Amniotic epithelial cell (primary cell): Measurements from ENCODE around the gene FAM162B.
A peak's percentile ranks its signal among the peaks of the same experiment; 100 is the strongest.
"Not testable (repeated sequence)": the region's sequence is repeated elsewhere in the genome, so short reads cannot be mapped to it uniquely, and the experiment has no call there.

Experiments used
- DNase-seq: peaks from one replicate; pipeline ENCODE4 v3.0.0-alpha.2; 2010; ENCODE audit warnings: low read depth

The FAM162B gene

GRCh38 chr6:116726947-116727346 lies 38.6 kb downstream of the FAM162B start:
- no peak for DNase-seq

DNA sequence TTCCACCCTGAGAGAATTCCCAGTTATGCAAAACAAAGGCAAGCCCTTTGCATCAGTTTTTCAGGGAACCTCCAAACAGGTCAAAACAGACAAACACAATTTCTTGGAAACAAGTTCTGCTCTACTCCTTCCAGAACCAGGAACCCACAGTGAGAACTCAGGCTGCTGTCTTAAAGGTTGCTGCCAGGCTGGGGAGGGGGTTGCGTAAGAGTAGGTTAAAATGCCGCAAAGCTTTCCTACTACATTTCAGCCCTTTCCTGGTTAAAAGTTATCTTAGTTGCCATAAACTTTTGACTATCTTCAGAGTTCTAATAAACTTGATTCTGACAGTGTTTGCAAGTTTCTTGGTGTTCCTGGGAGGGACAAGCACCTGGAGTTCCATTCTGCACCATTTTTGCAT lies 50.8 kb downstream of the FAM162B start:
- DNase-seq, result peak; percentile 16

DNA sequence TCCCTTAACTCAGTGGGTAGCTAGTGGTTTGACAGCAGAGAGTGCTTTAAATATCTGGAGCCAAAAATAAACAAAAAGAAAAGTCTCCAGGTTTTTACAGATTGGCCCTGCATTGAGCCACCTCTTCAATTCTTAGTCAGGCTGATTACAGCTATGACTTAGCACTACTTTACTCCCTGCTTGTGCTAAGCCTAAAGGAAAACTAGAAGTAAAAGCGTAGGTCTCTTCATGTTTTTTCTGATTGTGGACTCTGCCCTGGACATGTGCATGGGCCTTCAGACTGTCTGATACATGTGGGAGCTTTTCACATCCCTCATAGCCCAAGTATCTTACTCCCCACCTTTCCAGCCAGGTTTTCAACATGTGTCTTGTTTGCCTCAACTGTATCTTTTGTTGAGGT lies 51.2 kb downstream of the FAM162B start:
- DNase-seq, result no peak

GRCh38 chr6:116705917-116706316 lies 59.6 kb downstream of the FAM162B start:
- DNase-seq, result no peak

DNA sequence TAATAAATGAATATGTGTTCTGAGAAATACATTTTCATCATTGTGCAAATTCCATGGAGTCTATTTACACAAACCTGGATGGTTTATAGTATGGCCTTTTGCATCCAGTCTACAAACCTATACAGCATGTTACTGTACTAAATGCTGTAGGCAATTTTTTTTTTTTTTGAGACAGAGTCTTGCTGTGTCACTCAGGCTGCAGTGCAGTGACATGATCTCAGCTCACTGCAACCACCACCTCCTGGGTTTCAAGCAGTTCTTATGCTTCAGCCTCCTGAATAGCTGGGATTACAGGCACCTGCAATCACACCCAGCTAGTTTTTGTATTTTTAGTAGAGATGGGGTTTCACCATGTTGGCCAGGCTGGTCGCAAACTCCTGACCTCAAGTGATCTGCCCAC lies 61.6 kb downstream of the FAM162B start:
- not testable (repeated sequence) for DNase-seq
